CD14-positive monocyte (primary cell): Measurements from ENCODE around the gene GOSR2. TPM values are rescaled to one million over a fixed set of nuclear protein-coding genes. Genes with fewer than 3 reads are reported as not detected.
A peak's percentile ranks its signal among the peaks of the same experiment; 100 is the strongest.

Experiments
- DNase-seq, 3 donors: peaks; one replicate each; pipeline ENCODE4 v3.0.0-alpha.2; 2011 to 2022
- H2AFZ ChIP-seq: 2 replicates; pipeline ENCODE4 v1.6.0; 2012; ENCODE audit warnings: mild to moderate bottlenecking, low read depth, low read length, inconsistent platforms; ENCODE audit not compliant: insufficient read depth, poor library complexity, severe bottlenecking
- H3K27ac ChIP-seq, 2 donors: 1 replicate in 1 of 2; 2 replicates in 1 of 2; pipeline ENCODE4 v1.5.1; 2012 to 2013; ENCODE audit warnings: low read length in 2 of 2, control low read depth in 1 of 2, inconsistent platforms in 1 of 2, low read depth in 1 of 2, mild to moderate bottlenecking in 1 of 2
- H3K27me3 ChIP-seq, 2 donors: one replicate each; pipeline versions ENCODE4 v1.6.0 to v1.6.1; 2011 to 2013; ENCODE audit warnings: low read length in 2 of 2; ENCODE audit not compliant: control insufficient read depth in 2 of 2, insufficient read depth in 2 of 2
- H3K36me3 ChIP-seq, 2 donors: replicated peaks in 1 of 2; 1 replicate in 1 of 2; 2 replicates in 1 of 2; pipeline versions ENCODE4 v1.5.1 to v1.6.1; 2012 to 2013; ENCODE audit warnings: low read length in 2 of 2, control low read depth in 1 of 2, inconsistent platforms in 1 of 2, mild to moderate bottlenecking in 1 of 2; ENCODE audit not compliant: insufficient read depth in 2 of 2, control insufficient read depth in 1 of 2
- H3K4me1 ChIP-seq, 2 donors: 1 replicate in 1 of 2; 2 replicates in 1 of 2; pipeline versions ENCODE4 v1.5.1 to v1.6.1; 2012 to 2013; ENCODE audit warnings: low read length in 2 of 2, control low read depth in 1 of 2, inconsistent platforms in 1 of 2, mild to moderate bottlenecking in 1 of 2, moderate library complexity in 1 of 2; ENCODE audit not compliant: insufficient read depth in 2 of 2, control insufficient read depth in 1 of 2
- H3K4me2 ChIP-seq: replicated peaks from 2 replicates; pipeline ENCODE3; 2012; ENCODE audit warnings: low read length, moderate library complexity, mild to moderate bottlenecking; ENCODE audit not compliant: poor library complexity, severe bottlenecking; ENCODE audit errors: extremely low read depth
- H3K4me3 ChIP-seq, 3 experiments: fragments of 200-600 bp in 1 of 3; sonication (generic) in 1 of 3; replicated peaks in 1 of 3; 1 replicate in 2 of 3; 2 replicates in 1 of 3; pipeline ENCODE4 v1.5.1; 2011 to 2013; ENCODE audit warnings: low read length in 3 of 3, mild to moderate bottlenecking in 3 of 3, control low read depth in 2 of 3, low read depth in 2 of 3, inconsistent platforms in 1 of 3, moderate library complexity in 1 of 3
- H3K79me2 ChIP-seq: 2 replicates; pipeline ENCODE4 v1.6.0; 2012; ENCODE audit warnings: mild to moderate bottlenecking, control low read depth, inconsistent platforms, low read length, moderate library complexity; ENCODE audit not compliant: insufficient read depth
- H3K9ac ChIP-seq: 2 replicates; pipeline ENCODE4 v1.6.0; 2017; ENCODE audit warnings: low read length, mild to moderate bottlenecking; ENCODE audit not compliant: insufficient read depth, poor library complexity, severe bottlenecking
- H3K9me3 ChIP-seq, 2 donors: replicated peaks in 1 of 2; 1 replicate in 1 of 2; 2 replicates in 1 of 2; pipeline versions ENCODE4 v1.5.1 to v1.6.1; 2012 to 2013; ENCODE audit warnings: low read length in 2 of 2, control low read depth in 1 of 2; ENCODE audit not compliant: control insufficient read depth in 1 of 2, insufficient read depth in 1 of 2
- H4K20me1 ChIP-seq: 2 replicates; pipeline ENCODE4 v1.6.0; 2012; ENCODE audit warnings: mild to moderate bottlenecking, low read length, control low read depth, moderate library complexity; ENCODE audit not compliant: insufficient read depth
- H3K27ac Mint-ChIP-seq, 7 donors: one replicate each; pipeline ENCODE4 v1.8.0; 2020; ENCODE audit warnings: mild to moderate bottlenecking in 7 of 7, mixed read lengths in 7 of 7, moderate library complexity in 6 of 7, inconsistent platforms in 2 of 7
- H3K27me3 Mint-ChIP-seq, 3 donors: one replicate each; pipeline ENCODE4 v1.8.0; 2021 to 2022; ENCODE audit warnings: low read depth in 3 of 3, mild to moderate bottlenecking in 3 of 3, mixed read lengths in 3 of 3, moderate library complexity in 3 of 3, inconsistent platforms in 1 of 3
- H3K36me3 Mint-ChIP-seq, 2 donors: one replicate each; pipeline ENCODE4 v1.8.0; 2020; ENCODE audit warnings: mixed read lengths in 2 of 2, inconsistent platforms in 1 of 2, mild to moderate bottlenecking in 1 of 2
- H3K4me1 Mint-ChIP-seq: one replicate; pipeline ENCODE4 v1.8.0; 2020; ENCODE audit warnings: mild to moderate bottlenecking, mixed read lengths
- H3K4me3 Mint-ChIP-seq, 2 donors: one replicate each; pipeline ENCODE4 v1.8.0; 2020; ENCODE audit warnings: mild to moderate bottlenecking in 2 of 2, mixed read lengths in 2 of 2, moderate library complexity in 1 of 2
- H3K9me3 Mint-ChIP-seq, 7 donors: one replicate each; pipeline ENCODE4 v1.8.0; 2020 to 2022; ENCODE audit warnings: mixed read lengths in 7 of 7, mild to moderate bottlenecking in 6 of 7, moderate library complexity in 6 of 7, inconsistent platforms in 2 of 7
- WGBS: methylation state at CpG from one replicate; pipeline ENCODE4 v1.1.5; 2013; ENCODE audit warnings: missing lambda C conversion rate; ENCODE audit not compliant: insufficient coverage; 5-methylcytosine and 5-hydroxymethylcytosine counted together
- intact Hi-C, 2 donors: fragments of 100-400 bp; cut with micrococcal nuclease; formaldehyde crosslinking; loops; one replicate each; pipeline versions ENCODE4 v1.15.0 to v1.15.1; 2023
- polyA plus RNA-seq, 3 donors: library from polyadenylated mRNA; depleted of rRNA in 1 of 3; unstranded in 2 of 3; stranded (reverse) in 1 of 3; fragments of 300-500 nt in 2 of 3; fragments of >200 nt in 1 of 3; fragmentation: Illumina TruSeq in 2 of 3; gene quantifications; 1 replicate in 2 of 3; 2 replicates in 1 of 3; pipeline ENCODE4 v1.2.3, GENCODE V29; 2012 to 2021
- TF ChIP-seq, protein P1 (sequence below): fragments of 200-600 bp; IDR thresholded peaks from one replicate; pipeline ENCODE4 v1.8.0; 2022; ENCODE audit warnings: antibody characterized with exemption, mild to moderate bottlenecking

Gene GOSR2
- polyA plus RNA-seq, 3 donors = 25.2 to 31.1 (median 27.7) TPM

DNA sequence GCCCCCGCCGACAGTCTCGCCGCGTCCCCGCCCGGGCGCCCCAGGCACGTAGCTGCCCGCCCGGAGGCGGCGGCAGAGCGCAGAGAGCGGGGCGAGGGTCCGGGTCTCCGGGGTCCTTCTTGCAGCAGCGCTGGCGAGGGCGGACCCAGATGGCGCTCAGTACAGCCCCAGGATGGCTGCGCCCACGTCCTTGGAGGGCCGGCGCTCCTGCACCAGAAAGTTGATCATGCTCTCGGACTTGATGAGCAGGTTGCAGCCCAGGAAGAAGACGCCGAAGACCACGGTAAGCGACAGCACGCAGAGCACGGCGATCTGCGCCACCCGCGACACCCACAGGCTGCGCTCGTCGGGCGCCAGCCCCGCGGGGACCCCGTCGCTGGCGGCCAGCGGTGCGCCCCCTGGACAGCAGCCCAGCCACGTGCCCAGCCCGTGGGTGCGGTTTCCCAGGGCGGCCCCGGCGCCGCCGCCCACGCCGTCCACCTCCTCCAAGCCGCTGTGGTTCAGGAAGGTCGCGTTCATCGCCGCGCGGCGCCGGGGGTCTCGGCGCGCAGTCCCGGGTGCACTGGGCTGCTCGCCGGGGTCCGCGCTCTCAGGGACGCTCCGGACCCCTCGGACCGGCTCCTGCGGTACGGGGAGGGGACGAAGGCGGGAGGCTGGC lies 55.7 kb downstream of the GOSR2 start:
- H3K4me1 Mint-ChIP-seq = peaks cover 10% of the 10 kb centered on the region
- H3K27me3 ChIP-seq = peaks cover 20 to 52% of the 10 kb centered on the region in 2 donors
- peak overlapping the region; percentile 37 to 87 for H3K4me3 Mint-ChIP-seq
- peaks cover 0 to 14% of the 10 kb centered on the region in 2 donors for H3K4me1 ChIP-seq
- no peak for DNase-seq
- peaks cover 0 to 5% of the 10 kb centered on the region in 2 donors for H3K9me3 ChIP-seq
- peaks cover 0 to 3% of the 10 kb centered on the region in 2 donors for H3K36me3 Mint-ChIP-seq
- peak overlapping the region; percentile 63 for H3K4me2 ChIP-seq
- no peaks in the 10 kb centered on the region for H3K36me3 ChIP-seq
- no peaks in the 10 kb centered on the region for H3K79me2 ChIP-seq
- WGBS = 1% methylated on average over 83 of the region's 83 CpGs
- no peak overlapping the region for H3K27ac Mint-ChIP-seq
- H3K4me3 ChIP-seq = peak overlapping the region in 1 of 3 experiments; percentile 48
- no peak overlapping the region for H3K9ac ChIP-seq
- intact Hi-C loops = no loop called here
- TF ChIP-seq, protein P1, sequence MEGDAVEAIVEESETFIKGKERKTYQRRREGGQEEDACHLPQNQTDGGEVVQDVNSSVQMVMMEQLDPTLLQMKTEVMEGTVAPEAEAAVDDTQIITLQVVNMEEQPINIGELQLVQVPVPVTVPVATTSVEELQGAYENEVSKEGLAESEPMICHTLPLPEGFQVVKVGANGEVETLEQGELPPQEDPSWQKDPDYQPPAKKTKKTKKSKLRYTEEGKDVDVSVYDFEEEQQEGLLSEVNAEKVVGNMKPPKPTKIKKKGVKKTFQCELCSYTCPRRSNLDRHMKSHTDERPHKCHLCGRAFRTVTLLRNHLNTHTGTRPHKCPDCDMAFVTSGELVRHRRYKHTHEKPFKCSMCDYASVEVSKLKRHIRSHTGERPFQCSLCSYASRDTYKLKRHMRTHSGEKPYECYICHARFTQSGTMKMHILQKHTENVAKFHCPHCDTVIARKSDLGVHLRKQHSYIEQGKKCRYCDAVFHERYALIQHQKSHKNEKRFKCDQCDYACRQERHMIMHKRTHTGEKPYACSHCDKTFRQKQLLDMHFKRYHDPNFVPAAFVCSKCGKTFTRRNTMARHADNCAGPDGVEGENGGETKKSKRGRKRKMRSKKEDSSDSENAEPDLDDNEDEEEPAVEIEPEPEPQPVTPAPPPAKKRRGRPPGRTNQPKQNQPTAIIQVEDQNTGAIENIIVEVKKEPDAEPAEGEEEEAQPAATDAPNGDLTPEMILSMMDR = no peak
- no peak overlapping the region for H2AFZ ChIP-seq
- H4K20me1 ChIP-seq = no peaks in the 10 kb centered on the region
- H3K27me3 Mint-ChIP-seq = peaks cover 47 to 71% (median 63%) of the 10 kb centered on the region in 3 donors
- peaks cover 0 to 9% (median 3%) of the 10 kb centered on the region in 7 donors for H3K9me3 Mint-ChIP-seq
- no peak overlapping the region for H3K27ac ChIP-seq

GRCh38 chr17:46979147-46979863 lies 56.3 kb downstream of the GOSR2 start, which contains the start of gene RPRML:
Gene RPRML, minus strand, starts transcription at chr17:46979253. Its CDS starts 246 bp downstream, at chr17:46979007.
- Mint-ChIP-seq H3K36me3 (peaks cover 0 to 3% of the 10 kb centered on the region in 2 donors), H3K4me1 (peaks cover 10% of the 10 kb centered on the region), H3K27ac (no peak within 1 kb of the TSS), H3K9me3 (peaks cover 0 to 9% (median 3%) of the 10 kb centered on the region in 7 donors), H3K27me3 (peaks cover 47 to 69% (median 62%) of the 10 kb centered on the region in 3 donors), H3K4me3 (peak within 1 kb of the TSS; percentile 37 to 87)
- Histone ChIP-seq H3K4me1 (peaks cover 0 to 14% of the 10 kb centered on the region in 2 donors), H3K4me3 (peak within 1 kb of the TSS in 1 of 3 experiments; percentile 48), H3K9ac (no peak within 1 kb of the TSS), H3K36me3 (no peaks in the 10 kb centered on the region), H3K9me3 (peaks cover 0 to 5% of the 10 kb centered on the region in 2 donors), H3K27ac (no peak within 1 kb of the TSS), H3K27me3 (peaks cover 20 to 52% of the 10 kb centered on the region in 2 donors), H4K20me1 (no peaks in the 10 kb centered on the region), H2AFZ (no peak within 1 kb of the TSS), H3K79me2 (no peaks in the 10 kb centered on the region), H3K4me2 (peak within 1 kb of the TSS; percentile 63)
- TF ChIP-seq, protein P1 = no peak
- no peak for DNase-seq
- whole genome bisulfite sequencing = under 1% methylated on average over 51 of the region's 57 CpGs
- intact Hi-C loops = no loop called here
